Mammary epithelial cell (primary cell): Measurements from ENCODE around the gene IQCE.

Experiments used
- EZH2 ChIP-seq: IDR thresholded peaks from 2 replicates; pipeline ENCODE4 v1.6.1; 2012; ENCODE audit warnings: low read length, inconsistent platforms, borderline replicate concordance
- TF ChIP-seq, protein P1 (sequence below), 2 donors: IDR thresholded peaks in 1 of 2; conservative IDR thresholded peaks in 1 of 2; 2 replicates each; pipeline ENCODE4 v1.5.1; 2011 to 2012; ENCODE audit warnings: inconsistent platforms in 2 of 2, low read length in 2 of 2, mild to moderate bottlenecking in 2 of 2, control low read depth in 1 of 2, low read depth in 1 of 2; ENCODE audit not compliant: insufficient read depth in 1 of 2; ENCODE audit errors: extremely low read depth in 1 of 2

- TF ChIP-seq, protein P1, sequence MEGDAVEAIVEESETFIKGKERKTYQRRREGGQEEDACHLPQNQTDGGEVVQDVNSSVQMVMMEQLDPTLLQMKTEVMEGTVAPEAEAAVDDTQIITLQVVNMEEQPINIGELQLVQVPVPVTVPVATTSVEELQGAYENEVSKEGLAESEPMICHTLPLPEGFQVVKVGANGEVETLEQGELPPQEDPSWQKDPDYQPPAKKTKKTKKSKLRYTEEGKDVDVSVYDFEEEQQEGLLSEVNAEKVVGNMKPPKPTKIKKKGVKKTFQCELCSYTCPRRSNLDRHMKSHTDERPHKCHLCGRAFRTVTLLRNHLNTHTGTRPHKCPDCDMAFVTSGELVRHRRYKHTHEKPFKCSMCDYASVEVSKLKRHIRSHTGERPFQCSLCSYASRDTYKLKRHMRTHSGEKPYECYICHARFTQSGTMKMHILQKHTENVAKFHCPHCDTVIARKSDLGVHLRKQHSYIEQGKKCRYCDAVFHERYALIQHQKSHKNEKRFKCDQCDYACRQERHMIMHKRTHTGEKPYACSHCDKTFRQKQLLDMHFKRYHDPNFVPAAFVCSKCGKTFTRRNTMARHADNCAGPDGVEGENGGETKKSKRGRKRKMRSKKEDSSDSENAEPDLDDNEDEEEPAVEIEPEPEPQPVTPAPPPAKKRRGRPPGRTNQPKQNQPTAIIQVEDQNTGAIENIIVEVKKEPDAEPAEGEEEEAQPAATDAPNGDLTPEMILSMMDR (conservative IDR thresholded peaks at IDR 0.05 in 1 of 2, IDR thresholded peaks at IDR 0.05 in 1 of 2; ENCODE audit: extremely low read depth in 1 of 2, insufficient read depth in 1 of 2, low read depth in 1 of 2, low read length in 2 of 2), result no peak
- no peak for TF ChIP-seq EZH2
These were observed 65.6 kb downstream of the IQCE start for GRCh38 chr7:2624293-2624886.
